Neutrophil (primary cell): ENCODE measurements around the gene PAX2.

ENCODE experiments used
- H3K27ac ChIP-seq: fragments of 200-600 bp; sonication (generic); 2 replicates; pipeline ENCODE4 v1.5.1; 2016; ENCODE audit warnings: mild to moderate bottlenecking, moderate library complexity
- H3K27me3 ChIP-seq: fragments of 200-600 bp; sonication (generic); 2 replicates; pipeline ENCODE4 v1.6.0; 2016; ENCODE audit warnings: mild to moderate bottlenecking
- H3K36me3 ChIP-seq: fragments of 200-600 bp; sonication (generic); 2 replicates; pipeline ENCODE4 v1.5.1; 2017
- H3K4me1 ChIP-seq, 2 experiments: fragments of 200-600 bp in 1 of 2; sonication (generic) in 1 of 2; 1 replicate in 1 of 2; 2 replicates in 1 of 2; pipeline versions ENCODE4 v1.5.1 to v1.6.1; 2013 to 2016; ENCODE audit warnings: low read depth in 1 of 2, low read length in 1 of 2, mild to moderate bottlenecking in 1 of 2, moderate library complexity in 1 of 2; ENCODE audit not compliant: control insufficient read depth in 1 of 2, insufficient read depth in 1 of 2
- H3K4me3 ChIP-seq, 2 experiments: fragments of 200-600 bp in 1 of 2; sonication (generic) in 1 of 2; 1 replicate in 1 of 2; 2 replicates in 1 of 2; pipeline ENCODE4 v1.5.1; 2013 to 2016; ENCODE audit warnings: low read depth in 1 of 2, low read length in 1 of 2, mild to moderate bottlenecking in 1 of 2, moderate library complexity in 1 of 2
- H3K9me3 ChIP-seq: fragments of 200-600 bp; sonication (generic); 2 replicates; pipeline ENCODE4 v1.5.1; 2016
- CTCF ChIP-seq: fragments of 200-600 bp; sonication (generic); IDR thresholded peaks from 2 replicates; pipeline ENCODE4 v1.5.1; 2016; ENCODE audit warnings: antibody characterized with exemption

Gene PAX2

GRCh38 chr10:100786591-100786990, 41.2 kb downstream of the PAX2 start:
- Histone ChIP-seq H3K36me3 (no peaks in the 10 kb centered on the region), H3K27ac (no peak overlapping the region), H3K9me3 (no peaks in the 10 kb centered on the region), H3K27me3 (peaks cover 91% of the 10 kb centered on the region), H3K4me3 (no peak overlapping the region), H3K4me1 (no peaks in the 10 kb centered on the region)
- TF ChIP-seq CTCF, result no peak

GRCh38 chr10:100788002-100788903, 42.9 kb downstream of the PAX2 start:
- no peaks in the 10 kb centered on the region for H3K9me3 ChIP-seq
- no peak overlapping the region for H3K27ac ChIP-seq
- TF ChIP-seq CTCF, result no peak
- no peaks in the 10 kb centered on the region for H3K36me3 ChIP-seq
- H3K4me3 ChIP-seq, result no peak overlapping the region
- no peaks in the 10 kb centered on the region for H3K4me1 ChIP-seq
- peaks cover 93% of the 10 kb centered on the region for H3K27me3 ChIP-seq

- H3K27me3 ChIP-seq, result peaks cover 96% of the 10 kb centered on the region
These were observed 45.4 kb downstream of the PAX2 start for GRCh38 chr10:100790761-100791208.

GRCh38 chr10:100791369-100792058, 46.1 kb downstream of the PAX2 start:
- H3K27me3 ChIP-seq, result peaks cover 95% of the 10 kb centered on the region

More at GRCh38 chr10:100790761-100791208, 45.4 kb downstream of the PAX2 start:
- no peaks in the 10 kb centered on the region for H3K4me1 ChIP-seq
- H3K36me3 ChIP-seq, result no peaks in the 10 kb centered on the region
- no peak overlapping the region for H3K4me3 ChIP-seq
- no peak overlapping the region for H3K27ac ChIP-seq
- H3K9me3 ChIP-seq, result no peaks in the 10 kb centered on the region
- no peak for TF ChIP-seq CTCF

GRCh38 chr10:100792574-100792973, 47.2 kb downstream of the PAX2 start:
- no peak overlapping the region for H3K27ac ChIP-seq
- H3K9me3 ChIP-seq, result no peaks in the 10 kb centered on the region
- peaks cover 95% of the 10 kb centered on the region for H3K27me3 ChIP-seq
- no peak for TF ChIP-seq CTCF
- H3K4me3 ChIP-seq, result no peak overlapping the region
- H3K36me3 ChIP-seq, result no peaks in the 10 kb centered on the region
- no peaks in the 10 kb centered on the region for H3K4me1 ChIP-seq

More at GRCh38 chr10:100791369-100792058, 46.1 kb downstream of the PAX2 start:
- TF ChIP-seq CTCF, result no peak
- Histone ChIP-seq H3K27ac (no peak overlapping the region), H3K4me3 (no peak overlapping the region), H3K36me3 (no peaks in the 10 kb centered on the region), H3K4me1 (no peaks in the 10 kb centered on the region), H3K9me3 (no peaks in the 10 kb centered on the region)
